Heart left ventricle (tissue), 13 donors: ENCODE measurements around the gene MAG.

Experiments
- POLR2A ChIP-seq, 2 donors: fragments of 450-650 bp; IDR thresholded peaks; one replicate each; pipeline ENCODE4 v1.6.1; 2017; ENCODE audit warnings: antibody characterized with exemption in 2 of 2, mild to moderate bottlenecking in 2 of 2, moderate library complexity in 2 of 2
- TF ChIP-seq, protein P1 (sequence below), 12 donors: fragments of 200-600 bp; sonication (generic) in 4 of 12; IDR thresholded peaks; one replicate each; pipeline versions ENCODE4 v1.5.0 to v1.8.0; 2018 to 2022; ENCODE audit warnings: antibody characterized with exemption in 12 of 12, mild to moderate bottlenecking in 5 of 12
- donor health status: ischemic (EF 13 %, LVEDD 7.1; RV severe dilation, severe dysfunction).
- donor health status: DM: no; HTN: yes; CAD: no.
- donor health status: DM: no; HTN: no; CAD: no.
- donor health status: ischemic (EF 25% LVEDD 6.9; RV normal size, moderate dysfunction).
- donor health status: ischemic (EF 25% LVEDD 5.7; RV mildly dilated, moderate dysfunction).
- donor health status: ischemic (EF 35%, LVEDD 5.7; RV mildly dilated, moderate dysfunction).
- donor health status: nonischemic (EF 11% LVEDD 7.7; RV severe dilation, severe dysfunction).
- donor health status: DM: yes; HTN: yes; CAD: no.
- donor health status: PGD.
- donor health status: ischemic (EF 29% LVEDD 5.4; RV normal size, mild dysfunction).
- donor health status: nonischemic (EF 23%, LVEDD 6.1; RV moderate dilation, normal function).

DNA sequence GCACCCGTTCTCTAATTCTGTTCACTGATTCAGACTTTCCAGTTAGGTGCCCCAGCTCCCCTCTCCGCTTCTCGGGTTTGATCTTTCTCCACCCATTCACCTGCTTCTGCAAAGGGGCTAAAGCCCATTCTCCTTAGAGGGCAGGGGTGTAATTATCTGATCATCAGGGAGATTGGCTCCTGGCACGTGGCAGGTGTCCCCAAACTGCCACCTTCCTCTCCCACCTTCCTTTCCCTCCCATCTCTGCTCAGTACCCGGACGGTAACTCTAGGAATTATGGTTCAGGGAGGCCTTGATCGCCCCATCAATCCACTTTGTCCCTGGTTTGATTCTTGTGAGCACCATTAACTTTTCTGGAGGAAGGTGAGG, 56.0 kb downstream of the MAG start:
- TF ChIP-seq, protein P1, sequence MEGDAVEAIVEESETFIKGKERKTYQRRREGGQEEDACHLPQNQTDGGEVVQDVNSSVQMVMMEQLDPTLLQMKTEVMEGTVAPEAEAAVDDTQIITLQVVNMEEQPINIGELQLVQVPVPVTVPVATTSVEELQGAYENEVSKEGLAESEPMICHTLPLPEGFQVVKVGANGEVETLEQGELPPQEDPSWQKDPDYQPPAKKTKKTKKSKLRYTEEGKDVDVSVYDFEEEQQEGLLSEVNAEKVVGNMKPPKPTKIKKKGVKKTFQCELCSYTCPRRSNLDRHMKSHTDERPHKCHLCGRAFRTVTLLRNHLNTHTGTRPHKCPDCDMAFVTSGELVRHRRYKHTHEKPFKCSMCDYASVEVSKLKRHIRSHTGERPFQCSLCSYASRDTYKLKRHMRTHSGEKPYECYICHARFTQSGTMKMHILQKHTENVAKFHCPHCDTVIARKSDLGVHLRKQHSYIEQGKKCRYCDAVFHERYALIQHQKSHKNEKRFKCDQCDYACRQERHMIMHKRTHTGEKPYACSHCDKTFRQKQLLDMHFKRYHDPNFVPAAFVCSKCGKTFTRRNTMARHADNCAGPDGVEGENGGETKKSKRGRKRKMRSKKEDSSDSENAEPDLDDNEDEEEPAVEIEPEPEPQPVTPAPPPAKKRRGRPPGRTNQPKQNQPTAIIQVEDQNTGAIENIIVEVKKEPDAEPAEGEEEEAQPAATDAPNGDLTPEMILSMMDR (IDR thresholded peaks at IDR 0.05) = no peak
- TF ChIP-seq POLR2A (IDR thresholded peaks at IDR 0.05) = no peak
